ENCODE results near the gene LYG2.
"Not testable (repeated sequence)": the region's sequence is repeated elsewhere in the genome, so short reads cannot be mapped to it uniquely, and the experiment has no call there.

LYG2 gene

GRCh38 chr2:99200076-99200800 lies 55.2 kb downstream of the LYG2 start:
- no peak for DNase-seq (ENCODE audit: low spot score)

- no peak for DNase-seq (ENCODE audit: low spot score)
These were observed 57.2 kb downstream of the LYG2 start for GRCh38 chr2:99198103-99198841.

- not testable (repeated sequence) for DNase-seq (ENCODE audit: low spot score)
These were observed 63.1 kb downstream of the LYG2 start for GRCh38 chr2:99192364-99192763.

Measured in SW480 (cell line).